Peyer's patch (tissue), 4 donors: Measurements from ENCODE around the gene EVA1A. TPM values are rescaled to one million over a fixed set of nuclear protein-coding genes. Genes with fewer than 3 reads are reported as not detected.

Source experiments
- DNase-seq, 3 donors: peaks; one replicate each; pipeline ENCODE4 v3.0.0-alpha.2; 2017 to 2019
- H3K27ac ChIP-seq, 4 donors: fragments of 200-600 bp; sonication (generic); one replicate each; pipeline ENCODE4 v1.5.1; 2016 to 2019
- H3K27me3 ChIP-seq, 2 donors: fragments of 200-600 bp; sonication (generic); one replicate each; pipeline ENCODE4 v1.5.1; 2019
- H3K36me3 ChIP-seq, 3 donors: fragments of 200-600 bp; sonication (generic); one replicate each; pipeline ENCODE4 v1.5.1; 2016 to 2019
- H3K4me1 ChIP-seq, 4 donors: fragments of 200-600 bp; sonication (generic); one replicate each; pipeline ENCODE4 v1.5.1; 2016 to 2019
- H3K4me3 ChIP-seq, 4 donors: fragments of 200-600 bp; sonication (generic); 1 replicate in 3 of 4; 2 replicates in 1 of 4; pipeline ENCODE4 v1.5.1; 2016 to 2019; ENCODE audit warnings: mild to moderate bottlenecking in 1 of 4
- H3K9me3 ChIP-seq, 4 donors: fragments of 200-600 bp; sonication (generic); one replicate each; pipeline ENCODE4 v1.5.1; 2016 to 2019; ENCODE audit warnings: mild to moderate bottlenecking in 1 of 4
- POLR2A ChIP-seq, 2 donors: fragments of 450-650 bp; IDR thresholded peaks; one replicate each; pipeline ENCODE4 v1.5.1; 2017; ENCODE audit warnings: antibody characterized with exemption in 2 of 2, mild to moderate bottlenecking in 2 of 2, moderate library complexity in 2 of 2
- total RNA-seq, 4 donors: library from RNA; depleted of rRNA; stranded (reverse); fragments of >200 nt; gene quantifications; one replicate each; pipeline ENCODE4 v1.1.0, GENCODE V29; 2016
- TF ChIP-seq, protein P1 (sequence below), 6 experiments: fragments of 450-650 bp in 4 of 6; fragments of 200-600 bp in 2 of 6; sonication (generic) in 1 of 6; IDR thresholded peaks; one replicate each; pipeline ENCODE4 v1.5.1; 2017 to 2019; ENCODE audit warnings: antibody characterized with exemption in 6 of 6, mild to moderate bottlenecking in 3 of 6, moderate library complexity in 1 of 6

Gene EVA1A
- total RNA-seq, 4 donors from 2014 or later, result 0.70 to 18.2 (median 5.8) TPM

DNA sequence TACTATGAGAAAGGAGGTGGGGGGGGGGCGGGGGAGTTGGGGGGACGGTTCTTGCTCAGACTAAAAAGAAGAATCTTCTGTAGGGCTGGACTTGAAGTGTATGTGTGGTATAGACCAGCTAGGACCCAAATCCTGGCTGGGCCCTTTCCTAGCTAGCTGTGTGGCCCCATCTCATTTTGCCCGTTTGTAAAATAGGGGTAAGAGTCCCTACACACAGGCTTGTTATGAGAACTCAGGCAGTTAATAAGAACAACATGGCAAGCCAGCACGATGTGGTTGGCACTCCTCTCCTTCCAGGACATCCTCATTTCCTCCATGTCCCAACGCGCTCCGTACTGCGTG, 1.1 kb downstream of the EVA1A start:
- Histone ChIP-seq H3K4me1 (peaks cover 0 to 4% (median 1%) of the 10 kb centered on the region in 4 donors), H3K9me3 (no peaks in the 10 kb centered on the region), H3K27ac (no peak overlapping the region), H3K27me3 (no peaks in the 10 kb centered on the region), H3K4me3 (peak overlapping the region in 3 of 4 donors; percentile 30 to 62 (median 53)), H3K36me3 (no peaks in the 10 kb centered on the region)
- DNase-seq, result no peak
- TF ChIP-seq, protein P1, sequence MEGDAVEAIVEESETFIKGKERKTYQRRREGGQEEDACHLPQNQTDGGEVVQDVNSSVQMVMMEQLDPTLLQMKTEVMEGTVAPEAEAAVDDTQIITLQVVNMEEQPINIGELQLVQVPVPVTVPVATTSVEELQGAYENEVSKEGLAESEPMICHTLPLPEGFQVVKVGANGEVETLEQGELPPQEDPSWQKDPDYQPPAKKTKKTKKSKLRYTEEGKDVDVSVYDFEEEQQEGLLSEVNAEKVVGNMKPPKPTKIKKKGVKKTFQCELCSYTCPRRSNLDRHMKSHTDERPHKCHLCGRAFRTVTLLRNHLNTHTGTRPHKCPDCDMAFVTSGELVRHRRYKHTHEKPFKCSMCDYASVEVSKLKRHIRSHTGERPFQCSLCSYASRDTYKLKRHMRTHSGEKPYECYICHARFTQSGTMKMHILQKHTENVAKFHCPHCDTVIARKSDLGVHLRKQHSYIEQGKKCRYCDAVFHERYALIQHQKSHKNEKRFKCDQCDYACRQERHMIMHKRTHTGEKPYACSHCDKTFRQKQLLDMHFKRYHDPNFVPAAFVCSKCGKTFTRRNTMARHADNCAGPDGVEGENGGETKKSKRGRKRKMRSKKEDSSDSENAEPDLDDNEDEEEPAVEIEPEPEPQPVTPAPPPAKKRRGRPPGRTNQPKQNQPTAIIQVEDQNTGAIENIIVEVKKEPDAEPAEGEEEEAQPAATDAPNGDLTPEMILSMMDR (IDR thresholded peaks at IDR 0.05), result no peak
- TF ChIP-seq POLR2A (IDR thresholded peaks at IDR 0.05), result no peak

DNA sequence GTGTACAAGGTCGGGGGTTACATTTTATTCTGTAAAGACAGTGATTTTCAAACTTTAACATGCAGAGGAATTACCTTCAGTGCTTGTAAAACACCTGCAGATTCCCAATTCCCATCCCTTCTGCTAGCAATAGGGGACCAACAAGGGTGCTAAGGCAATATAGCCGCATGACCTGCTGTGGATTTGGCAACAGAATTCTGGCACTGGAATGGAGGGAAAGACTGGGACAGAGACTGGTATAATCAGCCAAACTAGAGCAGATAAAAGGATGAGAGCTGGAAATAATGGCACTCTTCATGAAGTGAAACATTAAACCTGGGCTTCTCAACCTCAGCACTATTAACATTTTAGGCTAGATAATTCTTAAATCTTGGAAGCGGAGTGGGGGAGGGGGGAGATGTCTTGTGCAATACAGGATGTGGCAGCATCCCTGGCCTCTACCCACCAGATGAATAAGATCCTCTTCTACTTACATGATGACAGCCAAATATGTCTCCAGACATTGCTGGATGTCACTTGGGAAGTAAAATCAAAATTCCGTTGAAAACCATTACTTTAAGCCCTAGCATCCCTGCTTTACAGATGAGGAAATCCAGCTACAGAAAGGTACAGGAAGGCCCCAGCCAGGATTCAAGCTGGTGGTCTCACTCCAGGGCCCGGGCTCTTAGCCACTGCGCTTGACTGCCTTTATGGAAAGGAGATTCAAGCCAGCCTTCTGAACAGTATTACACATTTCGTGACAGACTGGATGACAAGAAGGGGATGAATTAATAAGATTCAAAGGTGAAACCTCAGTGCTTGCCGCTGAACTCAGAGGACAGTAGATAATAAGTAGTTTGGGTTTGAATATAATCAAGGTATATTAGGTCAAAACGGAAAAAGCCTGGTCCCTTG, 1.7 kb downstream of the EVA1A start:
- H3K9me3 ChIP-seq, result no peaks in the 10 kb centered on the region
- H3K36me3 ChIP-seq, result no peaks in the 10 kb centered on the region
- no peak overlapping the region for H3K27ac ChIP-seq
- H3K27me3 ChIP-seq, result no peaks in the 10 kb centered on the region
- DNase-seq, result no peak
- no peak overlapping the region for H3K4me3 ChIP-seq
- TF ChIP-seq, protein P1 (IDR thresholded peaks at IDR 0.05), result no peak
- TF ChIP-seq POLR2A (IDR thresholded peaks at IDR 0.05), result no peak
- peaks cover 0 to 4% (median 1%) of the 10 kb centered on the region in 4 donors for H3K4me1 ChIP-seq

DNA sequence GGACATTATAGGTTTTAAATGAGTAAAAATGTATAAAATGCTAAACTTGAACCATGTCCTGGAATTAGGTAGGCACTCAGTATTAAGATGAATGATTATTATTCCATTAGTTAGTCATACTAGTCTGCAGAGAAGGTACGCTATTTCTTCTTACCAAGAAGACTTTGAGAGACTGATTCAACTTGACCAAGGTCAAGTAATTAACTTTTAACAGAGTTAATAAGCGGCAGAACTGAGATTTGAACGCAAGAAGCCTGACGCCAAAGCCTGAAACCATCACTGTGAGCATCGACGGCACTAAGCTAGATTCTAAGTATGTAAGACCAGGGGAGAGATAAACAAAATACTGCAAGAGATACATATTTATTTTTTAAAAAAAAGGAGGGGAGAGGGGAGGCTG, 2.6 kb downstream of the EVA1A start:
- no peaks in the 10 kb centered on the region for H3K27me3 ChIP-seq
- TF ChIP-seq POLR2A (IDR thresholded peaks at IDR 0.05), result no peak
- TF ChIP-seq, protein P1 (IDR thresholded peaks at IDR 0.05), result no peak
- no peak for DNase-seq
- H3K4me3 ChIP-seq, result no peak overlapping the region
- no peak overlapping the region for H3K27ac ChIP-seq
- H3K36me3 ChIP-seq, result no peaks in the 10 kb centered on the region
- H3K9me3 ChIP-seq, result no peaks in the 10 kb centered on the region
- H3K4me1 ChIP-seq, result peaks cover 0 to 4% (median 1%) of the 10 kb centered on the region in 4 donors

DNA sequence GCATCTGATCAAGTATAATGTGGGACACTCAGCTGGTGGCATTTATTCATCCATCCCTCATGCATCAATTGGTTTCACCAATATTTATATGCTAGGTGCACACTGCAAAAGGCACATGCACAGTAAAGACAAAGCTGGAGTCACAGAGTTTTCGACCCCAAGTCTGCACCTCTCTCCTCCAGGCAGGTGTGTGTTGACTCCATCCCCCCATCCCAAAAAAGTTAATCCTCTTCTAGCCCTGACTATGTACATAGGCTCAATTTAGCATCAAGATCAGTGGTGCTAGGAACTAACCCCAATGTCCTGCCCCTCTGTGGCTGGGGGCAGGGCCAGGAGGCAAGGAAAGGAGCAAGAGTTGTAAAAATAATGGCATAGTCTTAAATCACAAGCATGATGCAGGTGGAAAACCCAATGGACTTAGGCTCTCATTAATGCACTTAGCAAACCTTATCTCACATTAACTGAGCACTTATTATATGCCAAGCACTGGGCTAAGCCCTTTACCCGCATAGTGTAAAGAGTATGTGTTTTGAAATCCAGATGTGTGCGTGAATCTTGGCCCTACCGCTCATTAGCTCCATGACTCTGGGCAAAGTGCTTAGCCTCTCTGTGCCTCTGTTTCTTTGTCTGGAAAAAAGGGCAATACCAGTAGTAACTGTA, 3.1 kb downstream of the EVA1A start:
- Histone ChIP-seq H3K9me3 (no peaks in the 10 kb centered on the region), H3K36me3 (no peaks in the 10 kb centered on the region), H3K4me1 (peaks cover 0 to 4% (median 1%) of the 10 kb centered on the region in 4 donors), H3K4me3 (no peak overlapping the region), H3K27ac (no peak overlapping the region), H3K27me3 (no peaks in the 10 kb centered on the region)
- TF ChIP-seq, protein P1 (IDR thresholded peaks at IDR 0.05), result no peak
- no peak for TF ChIP-seq POLR2A (IDR thresholded peaks at IDR 0.05)
- DNase-seq, result no peak

DNA sequence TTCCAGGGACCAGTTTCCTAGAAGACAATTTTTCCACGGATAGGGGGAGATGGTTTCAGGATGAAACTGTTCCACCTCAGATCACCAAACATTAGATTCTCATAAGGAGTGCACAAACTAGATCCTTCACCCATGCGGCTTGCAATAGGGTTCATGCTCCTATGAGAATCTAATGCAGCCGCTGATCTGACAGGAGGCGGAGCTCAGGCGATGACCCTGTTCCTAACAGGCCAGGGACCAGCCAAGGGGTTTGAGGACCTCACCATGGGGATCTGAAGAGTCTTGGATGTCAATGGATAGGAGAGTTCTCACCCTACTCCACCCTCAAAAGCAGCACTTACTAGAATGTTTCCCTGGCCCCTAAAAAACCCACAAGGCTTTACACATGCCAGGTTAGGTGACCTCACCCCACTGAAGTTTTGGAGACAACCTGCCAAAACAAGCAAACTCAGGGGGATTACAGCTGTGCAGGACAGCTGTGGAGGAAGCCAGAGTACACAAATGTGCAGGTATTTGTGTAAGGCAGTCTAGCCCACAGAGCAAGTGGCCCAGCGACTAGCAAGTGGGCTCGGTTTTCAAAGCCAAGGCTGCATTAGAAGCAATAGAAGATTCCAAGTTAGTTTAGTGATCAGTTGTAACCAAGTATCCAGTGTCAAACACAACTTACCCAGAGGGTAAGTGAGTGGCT, 3.9 kb downstream of the EVA1A start:
- no peak for DNase-seq
- H3K4me3 ChIP-seq, result no peak overlapping the region
- peaks cover 0 to 4% (median 1%) of the 10 kb centered on the region in 4 donors for H3K4me1 ChIP-seq
- H3K27me3 ChIP-seq, result no peaks in the 10 kb centered on the region
- no peaks in the 10 kb centered on the region for H3K36me3 ChIP-seq
- no peak overlapping the region for H3K27ac ChIP-seq
- no peaks in the 10 kb centered on the region for H3K9me3 ChIP-seq
- no peak for TF ChIP-seq POLR2A (IDR thresholded peaks at IDR 0.05)
- TF ChIP-seq, protein P1 (IDR thresholded peaks at IDR 0.05), result no peak
